Epidermal melanocyte (primary cell): Measurements from ENCODE around the gene CNNM1.

ENCODE experiments used
- DNase-seq: peaks from one replicate; pipeline ENCODE4 v3.0.0; 2011; ENCODE audit warnings: low spot score; ENCODE audit not compliant: insufficient read length

The CNNM1 gene

GRCh38 chr10:99372546-99373271 is 43.6 kb downstream of the CNNM1 start:
- no peak for DNase-seq

GRCh38 chr10:99374526-99374925 is 45.4 kb downstream of the CNNM1 start:
- no peak for DNase-seq

- no peak for DNase-seq
Observed at GRCh38 chr10:99374972-99375371, 45.8 kb downstream of the CNNM1 start.

DNA sequence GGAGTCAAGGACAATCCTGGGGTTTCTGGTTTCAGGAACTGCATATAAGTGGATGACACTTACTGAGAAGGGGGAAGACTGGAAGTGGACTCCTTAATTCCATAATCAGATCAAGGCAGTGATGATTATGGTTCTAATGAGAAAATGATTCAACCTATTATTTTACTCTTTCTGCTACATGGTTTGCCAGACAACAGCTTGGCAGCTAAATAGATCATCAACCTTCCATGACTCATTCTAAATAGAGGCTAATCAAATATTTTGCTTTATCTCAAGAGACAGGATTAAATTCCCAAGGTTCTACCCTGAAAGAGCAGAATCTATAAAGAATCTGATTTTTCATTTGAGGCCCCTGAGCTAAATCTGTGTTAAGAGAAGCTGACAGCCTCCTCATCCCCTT is 46.3 kb downstream of the CNNM1 start:
- DNase-seq: no peak

- no peak for DNase-seq
Observed at GRCh38 chr10:99382176-99382575, 53.0 kb downstream of the CNNM1 start.

DNA sequence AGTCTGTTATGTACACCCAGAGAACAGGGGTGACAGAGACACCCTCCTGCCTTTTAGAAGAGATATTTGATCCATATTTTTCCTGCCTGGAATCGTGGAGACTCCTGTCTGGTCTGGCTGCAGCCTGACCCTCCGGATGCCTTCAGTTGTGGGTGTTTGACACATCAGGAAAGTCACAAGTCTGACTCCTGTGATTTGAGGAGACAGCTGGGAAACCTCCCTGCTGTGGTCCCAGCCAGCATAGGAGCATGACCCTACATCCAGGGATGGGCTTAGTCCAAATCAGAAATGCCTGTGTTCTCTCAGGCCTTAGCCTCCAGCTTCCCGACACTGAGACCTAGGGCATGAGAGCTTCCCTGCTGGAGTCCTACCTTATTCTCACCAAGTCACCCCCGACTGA is 57.9 kb downstream of the CNNM1 start:
- no peak for DNase-seq

GRCh38 chr10:99387541-99387940 is 58.4 kb downstream of the CNNM1 start:
- DNase-seq: no peak

GRCh38 chr10:99389729-99390480 is 60.7 kb downstream of the CNNM1 start:
- DNase-seq: no peak

GRCh38 chr10:99391346-99391745 is 62.2 kb downstream of the CNNM1 start:
- no peak for DNase-seq

GRCh38 chr10:99393036-99393435 is 63.9 kb downstream of the CNNM1 start:
- no peak for DNase-seq

DNA sequence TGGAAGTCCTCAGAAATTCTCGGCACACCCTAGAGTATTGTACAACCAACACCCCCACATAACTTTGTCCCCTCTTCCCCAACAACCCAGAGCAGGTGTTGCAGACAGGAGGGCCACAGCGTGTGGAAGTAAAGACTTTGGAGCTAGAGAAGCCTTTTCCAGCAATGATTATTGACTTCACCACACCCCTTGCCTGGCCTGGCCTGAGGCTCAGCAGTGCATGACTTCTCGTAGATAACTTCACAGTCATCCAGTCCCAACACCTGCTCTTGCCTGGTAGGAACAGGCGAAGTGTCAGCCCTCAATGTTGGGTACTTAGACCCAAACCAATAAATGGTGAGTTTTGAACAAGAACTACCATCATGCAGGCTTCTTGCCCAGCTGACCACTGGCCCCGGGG is 64.5 kb downstream of the CNNM1 start:
- DNase-seq: no peak

- DNase-seq: no peak
Observed at GRCh38 chr10:99394256-99394655, 65.1 kb downstream of the CNNM1 start.

GRCh38 chr10:99394761-99395386 is 65.7 kb downstream of the CNNM1 start:
- DNase-seq: no peak

DNA sequence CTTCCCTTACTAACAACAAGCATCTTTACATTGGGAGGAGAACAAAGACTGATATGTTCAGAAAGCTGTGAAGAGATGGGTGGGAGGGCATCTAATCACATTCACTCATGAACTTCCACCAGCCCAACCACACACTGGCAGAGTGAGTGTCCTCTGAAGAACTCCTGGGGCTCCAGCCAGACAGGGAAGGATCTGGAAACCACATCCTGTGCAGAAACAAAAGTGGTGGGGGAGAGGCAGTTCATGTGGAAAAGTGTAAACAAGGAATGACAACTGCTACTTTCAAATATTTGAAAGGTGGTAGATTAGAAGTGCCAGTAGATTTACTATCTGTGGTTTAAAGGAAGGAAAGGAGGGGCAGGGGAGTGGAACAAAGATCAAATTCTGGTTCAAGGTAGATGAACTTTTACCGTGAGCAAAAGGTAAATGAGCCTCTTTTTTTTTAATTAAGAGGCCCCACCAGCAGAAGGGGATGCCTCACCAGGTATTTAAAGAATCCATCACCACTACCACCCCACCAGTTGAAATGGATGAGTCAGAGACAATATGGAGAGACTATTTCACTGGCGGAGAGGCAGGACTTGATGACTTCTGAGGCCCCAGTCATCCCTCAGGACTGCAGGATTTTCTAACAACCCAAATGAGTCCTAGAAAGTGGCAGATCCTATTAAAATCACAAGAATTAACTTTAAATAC is 66.7 kb downstream of the CNNM1 start:
- DNase-seq: peak; percentile 81

DNA sequence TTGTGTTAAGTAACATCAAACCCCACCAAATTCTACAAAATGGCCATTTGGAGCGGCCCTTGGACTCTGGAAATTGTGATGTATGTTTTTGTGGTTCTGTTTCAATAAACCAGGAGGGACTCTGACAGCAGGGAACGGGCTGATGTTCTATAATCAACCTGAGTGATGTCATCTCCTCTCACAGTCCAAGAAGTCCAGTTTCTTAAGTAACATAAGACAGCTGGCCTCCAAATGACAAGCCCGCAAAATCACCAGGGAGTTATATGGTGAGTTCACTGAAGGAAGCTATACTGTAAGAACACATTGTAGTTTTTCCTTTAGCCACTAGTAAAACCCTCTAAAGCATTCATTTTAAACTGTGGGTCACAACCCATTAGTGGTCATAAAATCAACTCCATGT is 67.3 kb downstream of the CNNM1 start:
- no peak for DNase-seq

DNA sequence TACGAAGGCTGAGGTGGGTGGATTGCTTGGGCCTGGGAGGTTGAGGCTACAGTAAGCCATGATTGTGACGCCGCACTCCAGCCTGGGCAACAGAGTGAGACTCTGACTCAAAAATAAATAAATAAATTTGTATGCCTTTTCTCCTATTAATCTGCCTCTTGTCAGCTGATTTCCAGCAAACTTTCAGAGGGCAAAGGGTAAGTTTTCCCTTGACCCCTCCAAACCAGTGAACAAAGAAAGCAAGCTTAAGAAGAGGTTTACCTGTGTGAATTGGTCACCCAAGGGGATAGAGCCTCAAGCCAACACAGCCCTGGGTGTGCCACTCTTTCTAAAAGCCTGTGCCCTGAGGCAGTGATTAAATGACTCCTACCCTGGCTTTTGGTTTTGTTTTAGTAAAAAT is 70.5 kb downstream of the CNNM1 start:
- no peak for DNase-seq

DNA sequence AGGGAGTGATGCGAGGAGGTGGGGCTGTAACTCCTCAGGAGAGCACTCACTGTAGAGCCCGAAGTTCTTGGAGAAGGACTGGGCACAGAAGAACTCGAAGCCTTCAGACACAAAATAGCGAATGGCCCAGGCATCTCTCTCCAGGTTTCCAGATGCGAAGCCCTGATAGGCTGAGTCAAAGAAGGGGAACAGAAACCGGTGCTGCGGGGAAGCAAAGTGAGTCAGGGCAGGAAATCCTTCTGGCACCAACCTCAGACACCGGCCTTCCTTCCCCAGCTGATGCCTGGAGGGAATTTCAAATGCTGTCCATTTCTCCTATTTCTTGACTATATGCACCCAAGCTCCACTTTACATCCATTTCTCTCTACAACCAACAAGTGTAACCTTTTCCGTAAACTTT is 74.5 kb downstream of the CNNM1 start:
- DNase-seq: no peak

- no peak for DNase-seq
Observed at GRCh38 chr10:99406149-99406548, 77.0 kb downstream of the CNNM1 start.

DNA sequence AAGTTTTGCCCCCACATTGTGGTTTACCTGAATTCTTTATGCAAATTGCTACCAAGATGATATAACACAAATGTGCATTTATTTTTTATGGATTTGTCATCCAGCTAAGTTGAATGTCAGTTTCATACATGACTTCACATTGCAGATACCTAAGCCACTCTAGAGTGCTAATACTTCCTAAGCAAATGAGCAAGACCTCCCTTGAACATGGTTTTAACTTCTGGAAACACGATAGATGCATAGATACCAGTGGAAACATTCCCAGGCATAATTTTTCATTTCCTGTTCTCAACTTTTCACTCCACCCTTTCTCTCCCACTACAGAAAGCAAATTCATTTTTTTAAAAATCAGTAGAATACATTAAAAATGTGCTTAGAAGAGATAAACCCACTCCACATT is 81.0 kb downstream of the CNNM1 start:
- no peak for DNase-seq

DNA sequence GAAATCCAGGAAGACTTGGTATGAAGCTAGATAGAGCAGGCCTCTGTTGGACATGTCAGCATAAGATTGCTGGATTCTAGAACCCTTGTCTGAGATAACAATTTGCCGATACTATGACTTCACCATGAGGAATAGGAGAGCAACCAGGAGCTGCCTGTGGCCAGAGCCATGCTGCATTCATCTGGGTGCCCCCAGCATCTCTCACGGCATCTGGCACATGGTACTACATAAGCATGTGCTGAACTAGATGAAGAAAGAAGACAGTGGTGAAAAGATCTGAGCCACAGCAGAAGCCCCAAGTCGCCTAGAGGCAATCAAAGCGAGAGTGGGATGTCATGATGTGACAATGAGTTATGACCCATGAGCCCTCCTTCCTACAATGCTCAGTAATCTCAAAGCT is 81.7 kb downstream of the CNNM1 start:
- no peak for DNase-seq

DNA sequence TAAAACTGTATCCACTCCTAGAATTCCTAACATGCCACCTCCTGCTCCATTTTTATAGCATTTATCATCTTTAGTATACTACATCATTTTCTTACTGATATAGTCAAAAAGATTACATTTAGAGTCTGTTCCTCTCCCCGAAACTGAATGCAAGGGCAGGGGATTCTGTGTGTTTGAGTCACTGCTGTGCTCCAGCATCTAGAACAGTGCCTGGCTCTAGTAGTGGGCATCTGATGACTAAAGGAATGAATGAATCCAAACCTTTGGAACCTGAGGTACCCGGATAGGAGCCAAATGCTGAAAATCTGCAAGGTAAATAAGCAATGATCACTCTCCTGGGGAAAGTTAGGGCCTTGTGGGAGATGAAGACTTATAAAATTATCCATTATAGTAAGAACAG is 82.4 kb downstream of the CNNM1 start:
- no peak for DNase-seq

DNA sequence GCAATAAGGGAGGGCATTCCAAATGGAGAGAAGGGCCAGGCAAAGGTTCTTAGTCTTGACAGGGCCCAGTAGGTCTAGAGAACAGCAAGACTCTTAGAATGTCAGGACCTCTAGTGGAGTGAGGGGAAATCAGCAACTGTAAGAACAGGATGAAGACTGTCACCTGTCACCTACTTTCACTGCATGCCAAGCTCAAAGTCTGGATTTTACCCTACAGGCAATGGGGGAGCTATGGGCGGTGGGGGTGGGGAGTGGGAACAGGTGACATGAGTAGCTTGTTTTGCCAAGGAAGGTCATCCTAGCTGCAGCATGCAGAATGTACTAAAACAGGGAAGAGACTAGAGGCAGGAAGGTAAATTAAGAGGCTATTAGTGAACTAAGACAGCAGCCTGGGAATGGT is 82.9 kb downstream of the CNNM1 start:
- DNase-seq: no peak
